GM23338 (cell line): ENCODE data around the gene OTOG. TPM values are rescaled to one million over a fixed set of nuclear protein-coding genes. Genes with fewer than 3 reads are reported as not detected.
A peak's percentile ranks its signal among the peaks of the same experiment; 100 is the strongest.

ENCODE experiments used
- ATAC-seq: fragments of 200-7000 bp; cut with Tn5 transposase; 3 replicates; pipeline ENCODE4 v1.9.1; 2020
- DNase-seq: peaks from one replicate; pipeline ENCODE4 v3.0.0-alpha.2; 2015; ENCODE audit warnings: low spot score
- H2AFZ ChIP-seq: fragments of 200-600 bp; sonication (generic); 2 replicates; pipeline ENCODE4 v1.8.0; 2016; ENCODE audit warnings: antibody characterized with exemption, mild to moderate bottlenecking, moderate library complexity
- H3F3A ChIP-seq: fragments of 200-600 bp; sonication (generic); replicated peaks from 2 replicates; pipeline ENCODE4 v1.8.0; 2017; ENCODE audit warnings: antibody characterized with exemption, mixed run types, low read depth
- H3K27ac ChIP-seq: fragments of 200-600 bp; sonication (generic); 2 replicates; pipeline ENCODE4 v1.6.1; 2016; ENCODE audit warnings: low read depth
- H3K27me3 ChIP-seq: fragments of 200-600 bp; sonication (generic); 2 replicates; pipeline ENCODE4 v1.8.0; 2016; ENCODE audit warnings: mild to moderate bottlenecking, mixed run types, moderate library complexity; ENCODE audit not compliant: insufficient read depth
- H3K36me3 ChIP-seq: fragments of 200-600 bp; sonication (generic); 2 replicates; pipeline ENCODE4 v1.8.0; 2016; ENCODE audit warnings: mild to moderate bottlenecking; ENCODE audit not compliant: insufficient read depth
- H3K4me1 ChIP-seq: fragments of 200-600 bp; sonication (generic); 2 replicates; pipeline ENCODE4 v1.8.0; 2016; ENCODE audit warnings: mild to moderate bottlenecking, moderate library complexity; ENCODE audit not compliant: insufficient read depth
- H3K4me2 ChIP-seq: fragments of 200-600 bp; sonication (generic); 2 replicates; pipeline ENCODE4 v1.7.1; 2017; ENCODE audit warnings: mixed run types
- H3K4me3 ChIP-seq: fragments of 200-600 bp; sonication (generic); 2 replicates; pipeline ENCODE4 v1.6.1; 2016; ENCODE audit warnings: mixed run types
- H3K79me2 ChIP-seq: fragments of 200-600 bp; sonication (generic); replicated peaks from 2 replicates; pipeline ENCODE4 v1.8.0; 2017; ENCODE audit warnings: mild to moderate bottlenecking; ENCODE audit not compliant: insufficient read depth
- H3K9me2 ChIP-seq: fragments of 200-600 bp; sonication (generic); 2 replicates; pipeline ENCODE4 v1.8.0; 2017; ENCODE audit not compliant: insufficient read depth
- H4K20me1 ChIP-seq: fragments of 200-600 bp; sonication (generic); replicated peaks from 2 replicates; pipeline ENCODE4 v1.8.0; 2017; ENCODE audit warnings: mild to moderate bottlenecking; ENCODE audit not compliant: insufficient read depth
- H3K27ac Mint-ChIP-seq: 2 replicates; pipeline ENCODE4 v1.8.0; 2020; ENCODE audit warnings: inconsistent platforms, mild to moderate bottlenecking, moderate library complexity, mixed read lengths
- H3K27me3 Mint-ChIP-seq: 3 replicates; pipeline ENCODE4 v1.8.0; 2022; ENCODE audit warnings: low read depth, mild to moderate bottlenecking, moderate library complexity, mixed read lengths, inconsistent platforms; ENCODE audit not compliant: insufficient read depth, poor library complexity
- H3K36me3 Mint-ChIP-seq: 3 replicates; pipeline ENCODE4 v1.8.0; 2021; ENCODE audit warnings: low read depth, mild to moderate bottlenecking, inconsistent platforms, moderate library complexity, mixed read lengths
- H3K4me1 Mint-ChIP-seq: 3 replicates; pipeline ENCODE4 v1.8.0; 2020; ENCODE audit warnings: mild to moderate bottlenecking, inconsistent platforms, mixed read lengths
- H3K4me3 Mint-ChIP-seq: 3 replicates; pipeline ENCODE4 v1.8.0; 2021; ENCODE audit warnings: moderate library complexity, mild to moderate bottlenecking, inconsistent platforms, mixed read lengths
- H3K9me3 Mint-ChIP-seq: 3 replicates; pipeline ENCODE4 v1.8.0; 2020; ENCODE audit warnings: moderate library complexity, mild to moderate bottlenecking, inconsistent platforms, mixed read lengths
- CREB1 ChIP-seq: fragments of 250-450 bp; sonication (Bioruptor Pico); IDR thresholded peaks from 2 replicates; pipeline ENCODE4 v1.5.0; 2020; ENCODE audit warnings: low read depth, mild to moderate bottlenecking, moderate library complexity
- CTCF ChIP-seq, 2 experiments: fragments of 200-600 bp in 1 of 2; sonication (generic) in 1 of 2; conservative IDR thresholded peaks; 2 replicates each; pipeline versions ENCODE4 v1.5.1 to v1.6.1; 2016 to 2017; ENCODE audit warnings: antibody characterized with exemption in 2 of 2, low read depth in 2 of 2, mild to moderate bottlenecking in 2 of 2, moderate library complexity in 1 of 2
- EZH2 ChIP-seq: fragments of 200-600 bp; sonication (generic); IDR thresholded peaks from one replicate; pipeline ENCODE4 v1.8.0; 2017; ENCODE audit warnings: antibody characterized with exemption, mild to moderate bottlenecking, low read depth; ENCODE audit not compliant: unreplicated experiment
- EZH2phosphoT487 ChIP-seq: fragments of 200-600 bp; sonication (generic); IDR thresholded peaks from one replicate; pipeline ENCODE4 v1.8.1; 2018; ENCODE audit warnings: antibody characterized with exemption; ENCODE audit not compliant: unreplicated experiment
- JUNB ChIP-seq: IDR thresholded peaks from one replicate; pipeline ENCODE4 v1.6.1; 2016; ENCODE audit warnings: antibody characterized with exemption; ENCODE audit not compliant: unreplicated experiment
- NANOG ChIP-seq: IDR thresholded peaks from 2 replicates; pipeline ENCODE4 v1.6.1; 2016; ENCODE audit warnings: antibody characterized with exemption, borderline replicate concordance
- POLR2AphosphoS5 ChIP-seq: IDR thresholded peaks from 2 replicates; pipeline ENCODE4 v1.6.1; 2016; ENCODE audit warnings: antibody characterized with exemption, low read depth
- REST ChIP-seq: IDR thresholded peaks from one replicate; pipeline ENCODE4 v1.6.1; 2018; ENCODE audit warnings: antibody characterized with exemption; ENCODE audit not compliant: unreplicated experiment
- STAT1 ChIP-seq: IDR thresholded peaks from one replicate; pipeline ENCODE4 v1.6.1; 2016; ENCODE audit warnings: antibody characterized with exemption; ENCODE audit not compliant: unreplicated experiment
- ZNF114 ChIP-seq: fragments of 250-450 bp; sonication (Bioruptor Pico); IDR thresholded peaks from 2 replicates; pipeline ENCODE4 v1.5.0; 2020; ENCODE audit warnings: mild to moderate bottlenecking, moderate library complexity
- ZNF331 ChIP-seq: fragments of 250-450 bp; sonication (Bioruptor Pico); IDR thresholded peaks from 2 replicates; pipeline ENCODE4 v1.5.0; 2020; ENCODE audit warnings: low read depth, mild to moderate bottlenecking, moderate library complexity
- polyA plus RNA-seq: library from polyadenylated mRNA; unstranded; fragments of >200 nt; fragmentation: Nextera tagmentation; extraction: Ambion mirVana; gene quantifications from 2 replicates; pipeline ENCODE4 v1.2.1, GENCODE V29; 2016
- total RNA-seq: library from RNA; depleted of rRNA; stranded (reverse); fragments of >200 nt; shearing (Covaris generic); gene quantifications from 2 replicates; pipeline ENCODE4 v1.2.3, GENCODE V29; 2014
- TF ChIP-seq, protein P1 (sequence below): fragments of 250-450 bp; sonication (Bioruptor Pico); IDR thresholded peaks from 2 replicates; pipeline ENCODE4 v1.5.0; 2020; ENCODE audit warnings: mild to moderate bottlenecking, moderate library complexity
- TF ChIP-seq, protein P2 (sequence below): IDR thresholded peaks from 2 replicates; pipeline ENCODE4 v1.6.1; 2016; ENCODE audit warnings: antibody characterized with exemption

The OTOG gene
- total and polyA plus RNA-seq, 2 experiments from 2014 or later: 0.40 to 0.52 TPM

DNA sequence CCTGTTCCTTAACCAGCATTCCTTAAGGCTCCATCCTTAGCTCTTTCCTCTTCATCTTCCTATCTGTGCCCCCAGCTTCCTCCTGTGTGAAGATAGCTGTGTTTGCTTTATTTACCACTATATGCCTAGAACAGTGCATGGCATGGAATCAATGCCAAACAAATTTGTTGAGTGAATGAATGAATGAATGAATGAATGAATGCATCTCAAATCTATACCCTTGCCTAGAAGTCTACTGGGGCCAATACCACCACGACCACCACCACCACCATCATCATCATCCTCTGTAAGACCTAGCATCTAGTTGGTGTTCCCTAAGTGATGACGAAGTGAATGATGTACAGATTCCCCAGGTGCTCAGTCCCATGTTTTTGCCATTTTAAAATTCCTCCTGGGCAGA lies 819 bp upstream of the OTOG start:
- Mint-ChIP-seq H3K4me3 (no peak overlapping the region), H3K36me3 (no peaks in the 10 kb centered on the region), H3K27ac (no peak overlapping the region), H3K27me3 (peaks cover 24% of the 10 kb centered on the region), H3K4me1 (peaks cover 46% of the 10 kb centered on the region), H3K9me3 (no peaks in the 10 kb centered on the region)
- H3K4me1 ChIP-seq: peaks cover 17% of the 10 kb centered on the region
- no peaks in the 10 kb centered on the region for H3F3A ChIP-seq
- no peaks in the 10 kb centered on the region for H4K20me1 ChIP-seq
- peaks cover 13% of the 10 kb centered on the region for H3K27me3 ChIP-seq
- H3K4me3 ChIP-seq: no peak overlapping the region
- ATAC-seq (no peak), DNase-seq (no peak)
- no peak overlapping the region for H2AFZ ChIP-seq
- no peaks in the 10 kb centered on the region for H3K9me2 ChIP-seq
- no peaks in the 10 kb centered on the region for H3K79me2 ChIP-seq
- TF ChIP-seq EZH2phosphoT487 (no peak), CREB1 (no peak), ZNF114 (no peak), POLR2AphosphoS5 (no peak), JUNB (no peak), EZH2 (no peak), NANOG (no peak), ZNF331 (no peak), STAT1 (no peak), CTCF (conservative IDR thresholded peaks at IDR 0.05; ENCODE audit: low read depth in 2 of 2) (no peak), REST (no peak)
- TF ChIP-seq, protein P1, sequence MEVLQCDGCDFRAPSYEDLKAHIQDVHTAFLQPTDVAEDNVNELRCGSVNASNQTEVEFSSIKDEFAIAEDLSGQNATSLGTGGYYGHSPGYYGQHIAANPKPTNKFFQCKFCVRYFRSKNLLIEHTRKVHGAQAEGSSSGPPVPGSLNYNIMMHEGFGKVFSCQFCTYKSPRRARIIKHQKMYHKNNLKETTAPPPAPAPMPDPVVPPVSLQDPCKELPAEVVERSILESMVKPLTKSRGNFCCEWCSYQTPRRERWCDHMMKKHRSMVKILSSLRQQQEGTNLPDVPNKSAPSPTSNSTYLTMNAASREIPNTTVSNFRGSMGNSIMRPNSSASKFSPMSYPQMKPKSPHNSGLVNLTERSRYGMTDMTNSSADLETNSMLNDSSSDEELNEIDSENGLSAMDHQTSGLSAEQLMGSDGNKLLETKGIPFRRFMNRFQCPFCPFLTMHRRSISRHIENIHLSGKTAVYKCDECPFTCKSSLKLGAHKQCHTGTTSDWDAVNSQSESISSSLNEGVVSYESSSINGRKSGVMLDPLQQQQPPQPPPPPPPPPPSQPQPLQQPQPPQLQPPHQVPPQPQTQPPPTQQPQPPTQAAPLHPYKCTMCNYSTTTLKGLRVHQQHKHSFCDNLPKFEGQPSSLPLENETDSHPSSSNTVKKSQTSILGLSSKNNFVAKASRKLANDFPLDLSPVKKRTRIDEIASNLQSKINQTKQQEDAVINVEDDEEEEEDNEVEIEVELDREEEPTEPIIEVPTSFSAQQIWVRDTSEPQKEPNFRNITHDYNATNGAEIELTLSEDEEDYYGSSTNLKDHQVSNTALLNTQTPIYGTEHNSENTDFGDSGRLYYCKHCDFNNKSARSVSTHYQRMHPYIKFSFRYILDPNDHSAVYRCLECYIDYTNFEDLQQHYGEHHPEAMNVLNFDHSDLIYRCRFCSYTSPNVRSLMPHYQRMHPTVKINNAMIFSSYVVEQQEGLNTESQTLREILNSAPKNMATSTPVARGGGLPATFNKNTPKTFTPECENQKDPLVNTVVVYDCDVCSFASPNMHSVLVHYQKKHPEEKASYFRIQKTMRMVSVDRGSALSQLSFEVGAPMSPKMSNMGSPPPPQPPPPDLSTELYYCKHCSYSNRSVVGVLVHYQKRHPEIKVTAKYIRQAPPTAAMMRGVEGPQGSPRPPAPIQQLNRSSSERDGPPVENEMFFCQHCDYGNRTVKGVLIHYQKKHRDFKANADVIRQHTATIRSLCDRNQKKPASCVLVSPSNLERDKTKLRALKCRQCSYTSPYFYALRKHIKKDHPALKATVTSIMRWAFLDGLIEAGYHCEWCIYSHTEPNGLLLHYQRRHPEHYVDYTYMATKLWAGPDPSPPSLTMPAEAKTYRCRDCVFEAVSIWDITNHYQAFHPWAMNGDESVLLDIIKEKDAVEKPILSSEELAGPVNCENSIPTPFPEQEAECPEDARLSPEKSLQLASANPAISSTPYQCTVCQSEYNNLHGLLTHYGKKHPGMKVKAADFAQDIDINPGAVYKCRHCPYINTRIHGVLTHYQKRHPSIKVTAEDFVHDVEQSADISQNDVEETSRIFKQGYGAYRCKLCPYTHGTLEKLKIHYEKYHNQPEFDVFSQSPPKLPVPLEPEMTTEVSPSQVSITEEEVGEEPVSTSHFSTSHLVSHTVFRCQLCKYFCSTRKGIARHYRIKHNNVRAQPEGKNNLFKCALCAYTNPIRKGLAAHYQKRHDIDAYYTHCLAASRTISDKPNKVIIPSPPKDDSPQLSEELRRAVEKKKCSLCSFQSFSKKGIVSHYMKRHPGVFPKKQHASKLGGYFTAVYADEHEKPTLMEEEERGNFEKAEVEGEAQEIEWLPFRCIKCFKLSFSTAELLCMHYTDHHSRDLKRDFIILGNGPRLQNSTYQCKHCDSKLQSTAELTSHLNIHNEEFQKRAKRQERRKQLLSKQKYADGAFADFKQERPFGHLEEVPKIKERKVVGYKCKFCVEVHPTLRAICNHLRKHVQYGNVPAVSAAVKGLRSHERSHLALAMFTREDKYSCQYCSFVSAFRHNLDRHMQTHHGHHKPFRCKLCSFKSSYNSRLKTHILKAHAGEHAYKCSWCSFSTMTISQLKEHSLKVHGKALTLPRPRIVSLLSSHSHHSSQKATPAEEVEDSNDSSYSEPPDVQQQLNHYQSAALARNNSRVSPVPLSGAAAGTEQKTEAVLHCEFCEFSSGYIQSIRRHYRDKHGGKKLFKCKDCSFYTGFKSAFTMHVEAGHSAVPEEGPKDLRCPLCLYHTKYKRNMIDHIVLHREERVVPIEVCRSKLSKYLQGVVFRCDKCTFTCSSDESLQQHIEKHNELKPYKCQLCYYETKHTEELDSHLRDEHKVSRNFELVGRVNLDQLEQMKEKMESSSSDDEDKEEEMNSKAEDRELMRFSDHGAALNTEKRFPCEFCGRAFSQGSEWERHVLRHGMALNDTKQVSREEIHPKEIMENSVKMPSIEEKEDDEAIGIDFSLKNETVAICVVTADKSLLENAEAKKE: no peak
- TF ChIP-seq, protein P2, sequence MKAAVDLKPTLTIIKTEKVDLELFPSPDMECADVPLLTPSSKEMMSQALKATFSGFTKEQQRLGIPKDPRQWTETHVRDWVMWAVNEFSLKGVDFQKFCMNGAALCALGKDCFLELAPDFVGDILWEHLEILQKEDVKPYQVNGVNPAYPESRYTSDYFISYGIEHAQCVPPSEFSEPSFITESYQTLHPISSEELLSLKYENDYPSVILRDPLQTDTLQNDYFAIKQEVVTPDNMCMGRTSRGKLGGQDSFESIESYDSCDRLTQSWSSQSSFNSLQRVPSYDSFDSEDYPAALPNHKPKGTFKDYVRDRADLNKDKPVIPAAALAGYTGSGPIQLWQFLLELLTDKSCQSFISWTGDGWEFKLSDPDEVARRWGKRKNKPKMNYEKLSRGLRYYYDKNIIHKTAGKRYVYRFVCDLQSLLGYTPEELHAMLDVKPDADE: no peak
- H3K36me3 ChIP-seq: no peaks in the 10 kb centered on the region
- H3K27ac ChIP-seq: no peak overlapping the region
- peak overlapping the region; percentile 65 for H3K4me2 ChIP-seq
